ENCODE data around the gene GUCY1A1. TPM values are rescaled to one million over a fixed set of nuclear protein-coding genes. Genes with fewer than 3 reads are reported as not detected.

The GUCY1A1 gene
- total RNA-seq, 3 donors from 2014 or later: 8.2 to 75.8 (median 57.0) TPM

- TF ChIP-seq POLR2A (IDR thresholded peaks at IDR 0.05) (no peak), CTCF (IDR thresholded peaks at IDR 0.05) (no peak), POLR2AphosphoS5 (IDR thresholded peaks at IDR 0.05) (no peak)
- DNase-seq (ENCODE audit: low spot score in 2 of 2): no peak
- H3K27me3 ChIP-seq: no peaks in the 10 kb centered on the region
- intact Hi-C loops (cut with DNase I; ENCODE audit: low total_unique reads): no loop called here
- no peaks in the 10 kb centered on the region for H3K9me3 ChIP-seq
- H3K36me3 ChIP-seq: no peaks in the 10 kb centered on the region
- no peak overlapping the region for H3K4me3 ChIP-seq
- no peak overlapping the region for H3K27ac ChIP-seq
- no peaks in the 10 kb centered on the region for H3K4me1 ChIP-seq
Measured at GRCh38 chr4:155626561-155626960, 40.1 kb upstream of the GUCY1A1 start.

- H3K27me3 ChIP-seq: no peaks in the 10 kb centered on the region
- intact Hi-C loops (cut with DNase I; ENCODE audit: low total_unique reads): no loop called here
- DNase-seq (ENCODE audit: low spot score in 2 of 2): no peak
- TF ChIP-seq POLR2AphosphoS5 (IDR thresholded peaks at IDR 0.05): no peak
- TF ChIP-seq POLR2A (IDR thresholded peaks at IDR 0.05): no peak
- no peak for TF ChIP-seq CTCF (IDR thresholded peaks at IDR 0.05)
- no peaks in the 10 kb centered on the region for H3K36me3 ChIP-seq
- no peaks in the 10 kb centered on the region for H3K4me1 ChIP-seq
- no peak overlapping the region for H3K4me3 ChIP-seq
- H3K9me3 ChIP-seq: no peaks in the 10 kb centered on the region
- peak overlapping the region in 1 of 2 donors; percentile 17 for H3K27ac ChIP-seq
Measured at GRCh38 chr4:155629183-155629825, 37.3 kb upstream of the GUCY1A1 start.

- H3K27me3 ChIP-seq: no peaks in the 10 kb centered on the region
- intact Hi-C loops (cut with DNase I; ENCODE audit: low total_unique reads): no loop called here
- H3K9me3 ChIP-seq: no peaks in the 10 kb centered on the region
- no peaks in the 10 kb centered on the region for H3K36me3 ChIP-seq
- H3K4me3 ChIP-seq: no peak overlapping the region
- H3K4me1 ChIP-seq: no peaks in the 10 kb centered on the region
- DNase-seq (ENCODE audit: low spot score in 2 of 2): no peak
- TF ChIP-seq POLR2AphosphoS5 (IDR thresholded peaks at IDR 0.05): no peak
- TF ChIP-seq POLR2A (IDR thresholded peaks at IDR 0.05): no peak
- no peak for TF ChIP-seq CTCF (IDR thresholded peaks at IDR 0.05)
- H3K27ac ChIP-seq: no peak overlapping the region
Measured at GRCh38 chr4:155629956-155630355, 36.7 kb upstream of the GUCY1A1 start.

GRCh38 chr4:155632310-155632840 is 34.3 kb upstream of the GUCY1A1 start:
- no peaks in the 10 kb centered on the region for H3K27me3 ChIP-seq
- TF ChIP-seq POLR2A (IDR thresholded peaks at IDR 0.05) (no peak), POLR2AphosphoS5 (IDR thresholded peaks at IDR 0.05) (no peak), CTCF (IDR thresholded peaks at IDR 0.05) (no peak)
- no peaks in the 10 kb centered on the region for H3K36me3 ChIP-seq
- intact Hi-C loops (cut with DNase I; ENCODE audit: low total_unique reads): no loop called here
- no peak overlapping the region for H3K4me3 ChIP-seq
- H3K27ac ChIP-seq: no peak overlapping the region
- H3K9me3 ChIP-seq: no peaks in the 10 kb centered on the region
- no peaks in the 10 kb centered on the region for H3K4me1 ChIP-seq
- no peak for DNase-seq (ENCODE audit: low spot score in 2 of 2)

- intact Hi-C loops (cut with DNase I; ENCODE audit: low total_unique reads): loop anchor here (5.0 kb wide), 1 partner anchor 1309 kb away; no protein-coding TSS in a partner anchor
- no peaks in the 10 kb centered on the region for H3K9me3 ChIP-seq
- no peak overlapping the region for H3K4me3 ChIP-seq
- TF ChIP-seq POLR2AphosphoS5 (IDR thresholded peaks at IDR 0.05) (no peak), CTCF (IDR thresholded peaks at IDR 0.05) (no peak), POLR2A (IDR thresholded peaks at IDR 0.05) (no peak)
- H3K27ac ChIP-seq: no peak overlapping the region
- H3K36me3 ChIP-seq: no peaks in the 10 kb centered on the region
- no peaks in the 10 kb centered on the region for H3K4me1 ChIP-seq
- DNase-seq (ENCODE audit: low spot score in 2 of 2): no peak
- no peaks in the 10 kb centered on the region for H3K27me3 ChIP-seq
Measured at GRCh38 chr4:155638195-155638965, 28.3 kb upstream of the GUCY1A1 start.
